Measurements from ENCODE around the gene TAF1A.

- TF ChIP-seq POLR2AphosphoS5 (IDR thresholded peaks at IDR 0.05) (no peak), CTCF (IDR thresholded peaks at IDR 0.05 in 8 of 11, conservative IDR thresholded peaks at IDR 0.05 in 3 of 11) (no peak), POLR2A (IDR thresholded peaks at IDR 0.05) (no peak)
Measured at GRCh38 chr1:222632749-222633148, 43.0 kb upstream of the TAF1A start.
